Stimulated activated CD8-positive, alpha-beta memory T cell treated with anti-CD3 and anti-CD28 coated beads, Interleukin-12 subunit alpha, Interleukin-12 subunit beta, amount 100 ng/mL, for 24 hours (primary cell): ENCODE data around the gene HK1.
"Not testable (repeated sequence)": the region's sequence is repeated elsewhere in the genome, so short reads cannot be mapped to it uniquely, and the experiment has no call there.

Source experiments
- DNase-seq: peaks from one replicate; pipeline ENCODE4 v3.0.0-alpha.2; 2020; ENCODE audit errors: extremely low read depth

The HK1 gene

DNA sequence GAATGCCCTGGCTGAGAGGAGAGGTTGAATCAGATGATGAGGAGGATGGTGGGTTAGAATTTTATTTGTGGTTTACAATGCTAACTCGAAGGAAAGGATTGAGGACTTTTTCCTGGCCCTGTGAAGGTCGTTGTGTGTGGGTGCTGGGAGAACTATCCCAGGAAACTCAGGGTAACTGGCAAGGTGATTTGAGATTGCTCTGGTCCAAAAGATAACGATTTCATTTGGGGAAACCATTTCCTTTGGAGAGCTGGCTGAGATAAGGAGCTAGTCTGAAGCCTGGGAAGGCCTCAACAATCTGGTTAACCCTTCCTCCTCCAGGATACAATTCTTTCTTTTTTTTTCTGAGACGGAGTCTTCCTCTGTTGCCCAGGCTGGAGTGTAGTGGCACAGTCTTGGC lies 33.0 kb downstream of the HK1 start:
- DNase-seq: no peak

DNA sequence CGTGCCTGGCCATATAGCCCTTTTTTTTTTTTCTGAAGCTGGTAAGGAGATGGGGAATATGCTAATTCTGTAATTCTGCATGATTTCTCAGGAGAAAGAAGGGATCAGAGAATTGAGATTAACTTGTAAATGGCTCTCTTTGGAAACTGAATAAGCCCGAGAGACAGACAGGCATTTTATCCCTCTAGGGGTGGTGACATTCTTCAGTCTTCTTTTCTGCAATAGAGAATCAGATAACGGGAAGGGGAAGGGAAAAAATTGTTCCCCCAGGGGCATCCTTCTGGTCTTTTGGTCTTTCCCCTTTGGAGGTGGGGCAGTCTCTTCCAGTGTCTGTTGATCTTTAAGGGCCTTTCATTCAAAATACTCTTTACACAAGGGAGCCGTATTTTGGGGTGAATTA lies 34.2 kb downstream of the HK1 start:
- DNase-seq: no peak

DNA sequence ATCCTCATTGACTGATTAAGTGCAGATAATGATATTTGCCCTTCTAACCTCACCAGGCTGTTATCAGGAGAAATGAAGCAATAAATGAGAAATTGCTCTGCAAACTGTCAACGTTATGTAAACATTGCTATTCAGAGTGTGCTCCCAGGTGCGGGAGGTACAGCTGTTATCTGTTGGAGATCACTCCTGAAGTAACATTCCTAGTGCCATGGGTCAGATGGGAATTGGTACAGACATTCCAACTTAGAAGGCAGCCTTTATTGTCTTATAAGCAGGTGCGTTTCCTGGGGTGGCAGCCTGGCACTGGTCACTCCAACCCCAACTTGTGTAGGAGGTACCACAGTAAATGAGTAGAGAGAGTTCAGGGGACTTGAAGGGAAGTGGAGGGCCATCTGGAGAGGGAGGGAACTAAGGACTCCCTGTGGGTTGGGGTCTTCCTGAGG lies 36.8 kb downstream of the HK1 start:
- no peak for DNase-seq

DNA sequence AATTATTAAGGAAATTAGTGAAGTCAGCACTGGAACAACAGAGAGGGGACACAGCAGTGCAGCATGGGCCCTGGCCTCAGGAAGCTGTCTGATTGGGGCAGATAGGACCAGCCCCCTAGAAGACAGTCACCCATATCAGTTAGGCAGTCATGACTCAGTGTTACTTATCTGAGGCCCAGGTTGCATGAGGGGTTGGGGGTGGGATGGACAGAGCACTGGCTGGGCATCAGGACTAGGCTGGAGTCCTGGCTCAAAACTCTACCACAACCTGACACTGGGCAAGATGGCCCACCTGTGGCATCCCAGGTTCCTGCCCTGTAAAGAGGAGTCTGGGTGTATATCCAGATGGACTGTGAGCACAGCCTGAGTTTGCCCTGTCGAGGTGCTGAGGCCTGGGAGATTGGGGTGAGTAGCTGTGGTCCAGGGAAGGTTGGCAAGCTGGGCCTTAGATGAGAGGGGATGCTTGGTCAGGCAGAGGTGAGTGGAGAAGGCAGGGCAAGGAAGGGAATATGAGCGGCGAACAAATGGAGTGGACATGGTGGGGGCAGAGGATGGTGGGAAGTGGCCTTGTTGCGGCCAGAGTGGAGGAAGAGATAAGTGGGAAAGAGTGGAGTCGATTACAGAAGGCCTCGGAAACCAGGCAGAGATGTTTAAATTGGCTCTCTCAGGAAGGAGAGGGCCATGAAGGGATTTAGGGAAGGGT lies 37.5 kb downstream of the HK1 start:
- no peak for DNase-seq

DNA sequence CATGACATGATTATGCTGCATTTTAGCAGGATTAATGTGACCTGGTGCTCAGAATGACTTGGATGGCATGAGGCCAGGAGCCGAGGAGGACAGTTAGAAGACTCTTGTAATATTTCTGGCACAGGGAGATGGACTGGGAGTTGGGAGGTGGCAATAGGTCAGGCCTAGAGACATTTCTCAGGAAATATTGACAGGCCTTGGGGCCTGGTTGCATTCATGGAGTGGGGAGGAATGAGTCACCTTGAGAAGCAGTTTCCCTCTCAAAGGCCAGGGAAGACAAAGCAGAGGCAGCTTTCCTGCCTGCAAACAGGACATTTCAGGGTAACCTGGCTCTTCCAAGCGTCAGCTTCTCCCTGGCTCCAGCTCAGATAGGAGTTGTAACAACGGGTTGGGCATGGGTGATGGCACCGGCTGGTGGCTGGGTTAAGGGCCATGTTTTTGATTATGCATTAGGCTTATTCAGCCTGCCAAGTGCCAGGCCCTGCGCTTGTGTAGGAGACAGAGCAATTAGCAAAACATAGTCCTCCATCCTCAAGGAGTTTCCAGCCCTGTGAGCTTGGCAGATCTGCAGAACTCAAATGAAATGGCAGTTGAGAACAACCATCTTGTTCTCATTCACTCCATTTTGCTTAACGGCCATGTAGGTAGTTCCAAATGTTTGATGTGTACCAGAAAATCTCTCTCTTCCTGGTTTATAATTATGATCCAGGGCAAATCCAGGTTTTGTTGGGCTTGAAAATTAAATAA lies 38.2 kb downstream of the HK1 start:
- DNase-seq: no peak

DNA sequence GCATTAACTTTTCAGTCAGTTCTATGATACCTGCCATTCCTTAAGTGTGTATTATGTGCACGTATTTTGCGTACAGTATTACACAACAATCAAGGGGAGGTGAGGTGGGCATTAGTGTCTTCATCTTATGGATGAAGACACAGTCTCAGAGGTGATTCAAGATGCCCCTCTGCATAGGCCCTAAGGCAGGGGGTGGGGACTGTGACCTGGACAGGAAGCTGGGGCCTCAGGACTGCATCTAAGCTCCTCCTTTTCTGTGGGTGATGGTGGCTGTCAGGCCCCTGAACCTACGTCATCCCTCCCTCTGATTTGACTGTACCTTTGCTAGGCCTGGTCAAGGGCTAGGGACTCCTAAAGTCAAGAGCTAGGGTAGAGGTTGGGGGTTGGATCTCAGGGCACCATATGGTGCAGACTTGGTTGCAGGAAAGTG lies 38.9 kb downstream of the HK1 start:
- no peak for DNase-seq

DNA sequence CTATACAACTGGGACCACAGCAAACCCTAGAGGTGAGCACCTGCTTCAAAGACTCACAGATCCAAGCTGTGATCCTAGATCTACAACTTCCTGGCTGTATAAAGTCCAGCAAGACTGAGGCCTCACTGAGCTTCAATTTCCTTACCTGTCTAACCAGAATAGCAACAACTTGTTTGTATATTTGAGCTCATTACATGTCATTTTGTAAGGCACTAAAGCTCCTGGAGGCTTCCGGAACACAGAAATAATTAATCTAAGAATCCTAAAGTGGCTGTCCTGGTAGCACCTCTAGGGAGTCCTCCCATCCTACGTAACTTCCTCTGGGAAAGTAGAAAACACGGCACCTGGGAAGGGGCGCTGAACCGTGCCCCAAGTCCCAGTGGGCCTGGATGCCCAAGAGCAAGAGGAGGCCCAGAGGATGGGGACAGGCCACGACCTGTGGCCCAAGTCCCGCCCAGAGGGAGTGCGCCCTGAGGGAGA lies 39.4 kb downstream of the HK1 start:
- no peak for DNase-seq

DNA sequence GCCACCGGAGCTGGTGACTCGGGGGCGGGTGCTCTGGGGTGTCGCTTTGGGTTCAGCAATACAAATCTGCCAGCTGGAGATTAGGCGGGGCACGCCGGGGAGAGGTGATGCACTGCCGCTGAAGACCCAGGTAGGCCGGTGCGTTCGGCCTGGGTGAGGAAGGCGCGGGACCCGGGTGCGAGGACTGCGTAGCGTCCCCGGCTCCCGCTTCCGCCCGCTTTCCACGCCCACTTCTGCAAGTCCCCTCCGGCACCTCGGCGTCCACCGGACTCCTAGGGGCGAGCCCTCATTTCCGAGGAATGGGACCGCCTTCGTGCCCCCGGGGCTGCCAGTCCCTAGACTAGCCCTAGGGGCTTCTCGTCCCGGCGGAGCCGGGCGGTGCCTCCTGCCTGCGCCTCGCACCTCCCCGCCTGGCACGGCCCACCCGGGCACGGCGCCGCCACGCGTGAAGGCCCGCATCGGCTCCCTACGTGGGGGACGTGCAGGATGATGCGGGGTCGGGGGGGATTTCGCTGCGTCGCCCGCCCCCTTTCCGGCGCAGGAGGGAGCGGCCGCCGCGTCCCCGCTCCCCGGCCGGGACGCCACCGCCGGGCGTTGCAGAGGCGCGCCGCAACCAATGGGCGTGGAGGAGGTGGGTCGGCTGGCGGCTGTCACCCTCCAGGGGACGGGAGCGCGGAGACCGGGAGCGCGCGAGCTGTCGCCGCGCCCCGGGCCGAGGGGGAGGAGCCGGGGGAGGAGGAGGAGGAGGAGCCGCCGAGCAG lies 40.0 kb downstream of the HK1 start:
- DNase-seq: peak; percentile 80

DNA sequence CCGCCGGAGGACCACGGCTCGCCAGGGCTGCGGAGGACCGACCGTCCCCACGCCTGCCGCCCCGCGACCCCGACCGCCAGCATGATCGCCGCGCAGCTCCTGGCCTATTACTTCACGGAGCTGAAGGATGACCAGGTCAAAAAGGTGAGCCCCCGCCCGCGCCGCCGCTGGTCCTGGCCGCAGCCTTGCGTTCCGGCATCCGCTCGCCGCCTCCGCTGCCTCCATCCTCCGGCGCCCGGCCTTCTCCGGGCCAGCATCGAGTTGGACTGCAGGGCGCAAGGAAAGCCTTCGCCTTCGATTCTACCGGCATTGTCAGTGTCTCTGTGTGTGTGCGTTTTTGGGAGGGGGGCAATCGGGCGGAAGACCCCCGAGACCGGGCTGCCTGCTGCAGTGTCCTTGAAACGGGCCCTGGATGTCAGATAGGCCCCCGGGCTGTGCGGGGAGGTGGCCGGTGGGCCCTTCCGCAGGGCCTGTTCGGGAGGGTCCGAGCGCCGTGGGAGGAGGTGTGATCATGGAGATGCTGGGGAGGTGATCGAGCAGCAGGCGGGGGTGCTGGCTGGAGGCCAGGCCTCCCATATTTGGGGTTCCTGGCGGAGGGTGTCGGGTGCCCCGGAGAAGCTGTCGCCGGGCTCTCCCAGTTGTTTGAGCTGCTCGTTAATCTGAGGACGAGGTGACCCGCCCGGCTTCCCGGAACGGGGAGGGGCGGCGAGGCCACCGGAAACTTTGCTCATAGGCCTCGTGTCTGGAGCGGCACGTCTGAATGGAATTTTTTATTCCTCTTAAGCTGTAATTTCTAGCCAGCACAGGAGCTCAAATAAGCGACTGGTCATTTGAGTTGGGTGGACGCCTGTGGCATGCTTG lies 40.8 kb downstream of the HK1 start:
- DNase-seq: peak; percentile 52

DNA sequence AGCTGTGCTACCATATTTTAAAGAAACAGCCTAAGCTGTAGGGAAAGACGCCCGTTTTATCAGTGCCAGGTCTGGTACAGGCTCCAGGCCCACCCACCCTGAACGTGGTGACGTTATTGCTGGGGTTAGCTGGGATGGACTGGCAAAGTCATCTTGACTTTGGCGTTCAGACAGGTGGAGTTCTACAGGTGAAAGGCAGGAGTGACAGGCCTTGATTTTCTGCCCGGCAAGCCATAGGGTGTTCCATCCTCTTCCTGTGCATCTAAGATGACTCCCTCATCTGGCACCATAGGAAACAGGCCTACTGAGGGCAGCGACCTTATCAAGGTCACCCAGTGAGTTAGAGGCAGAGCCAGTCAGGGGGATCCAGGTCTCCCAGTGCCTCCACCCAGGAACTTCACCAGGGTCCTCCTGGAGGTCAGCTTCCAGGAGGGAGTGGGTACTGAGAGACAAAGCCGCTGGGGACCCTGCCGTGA lies 41.6 kb downstream of the HK1 start:
- no peak for DNase-seq

DNA sequence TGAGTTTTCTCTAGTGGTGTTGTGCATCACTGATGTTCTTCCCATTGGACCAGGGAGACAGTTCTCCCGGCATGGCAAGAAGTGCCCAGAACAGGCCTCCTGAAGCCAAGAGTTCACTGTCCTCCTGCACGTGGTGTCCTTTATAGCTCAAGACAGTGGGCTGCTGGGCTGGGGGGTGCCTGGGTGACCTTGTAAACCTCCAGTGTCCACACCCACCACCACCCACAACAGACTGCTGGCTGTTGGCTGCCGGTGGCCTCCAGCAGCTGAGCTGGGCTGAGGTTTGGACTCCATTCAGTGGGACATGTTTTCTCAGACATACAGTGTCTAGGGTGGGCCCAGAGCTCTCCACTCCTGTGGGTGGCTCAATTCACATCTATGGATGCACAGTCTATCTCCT lies 42.2 kb downstream of the HK1 start:
- no peak for DNase-seq

DNA sequence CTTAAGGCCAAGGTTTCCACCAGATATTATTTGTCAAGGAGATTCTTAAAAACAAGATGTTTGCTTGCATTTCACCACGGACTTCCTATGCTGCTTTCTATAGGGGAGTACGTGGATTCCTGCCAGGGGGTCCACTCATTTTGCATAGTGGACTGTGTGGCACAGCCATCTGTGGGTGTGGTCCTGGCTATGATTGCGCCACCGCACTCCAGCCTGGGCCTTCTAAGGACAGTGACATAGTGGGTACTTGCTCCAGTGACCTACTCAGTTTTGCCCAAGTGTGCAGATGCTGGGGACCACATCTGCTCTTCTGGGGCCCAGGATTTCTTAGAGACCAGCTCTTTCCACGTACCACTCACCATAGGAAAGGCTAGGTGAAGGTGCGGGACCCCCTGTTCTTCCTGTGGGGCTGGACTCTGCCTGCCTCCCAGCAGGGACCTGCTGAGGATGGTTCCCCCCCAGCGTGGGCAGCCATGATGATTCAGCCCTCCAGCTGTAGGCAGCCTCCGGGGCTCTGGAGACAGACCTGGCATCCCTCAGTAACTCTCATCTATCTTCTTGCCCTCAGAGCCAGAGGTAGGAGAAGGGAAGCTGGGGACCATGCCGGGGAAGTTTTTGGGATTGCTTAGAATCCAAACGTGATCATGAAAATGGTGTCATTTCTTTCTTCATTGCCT lies 42.9 kb downstream of the HK1 start:
- no peak for DNase-seq

DNA sequence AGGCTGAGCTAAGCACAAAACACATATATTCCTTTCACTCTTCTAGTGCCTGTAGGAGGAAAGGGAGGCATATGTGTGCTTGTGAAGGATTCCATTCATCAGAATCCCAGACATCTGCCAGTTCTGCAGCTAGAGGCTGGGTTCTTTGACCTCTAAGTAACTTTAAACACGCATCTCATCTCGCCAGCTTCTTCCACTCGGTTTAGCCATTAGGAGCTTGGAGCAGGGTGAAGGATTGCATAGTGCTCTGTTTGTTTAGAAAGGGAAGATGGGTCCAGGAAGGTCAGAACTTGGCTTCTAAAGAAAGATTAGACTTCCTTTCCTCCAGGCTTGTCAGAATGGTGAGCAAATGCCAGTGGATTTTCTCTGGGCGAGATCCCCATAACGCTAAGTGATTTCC lies 43.6 kb downstream of the HK1 start:
- DNase-seq: no peak

DNA sequence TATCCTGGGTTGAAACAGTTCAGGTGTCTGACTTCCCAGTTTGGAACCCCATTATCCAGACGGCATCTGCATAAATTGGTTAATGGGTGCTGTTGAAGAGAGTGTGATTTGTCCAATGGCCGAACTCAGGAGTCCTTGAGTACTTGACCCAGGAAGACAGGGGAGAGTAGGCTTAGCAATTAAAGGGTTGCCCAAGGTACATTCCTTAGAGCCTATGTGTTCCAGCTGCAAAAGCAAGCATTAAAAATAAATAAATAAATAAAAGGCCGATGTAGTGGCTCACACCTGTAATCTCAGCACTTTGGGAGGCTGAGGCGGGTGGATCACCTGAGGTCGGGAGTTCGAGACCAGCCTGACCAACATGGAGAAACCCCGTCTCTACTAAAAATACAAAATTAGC lies 44.0 kb downstream of the HK1 start:
- DNase-seq: not testable (repeated sequence)

DNA sequence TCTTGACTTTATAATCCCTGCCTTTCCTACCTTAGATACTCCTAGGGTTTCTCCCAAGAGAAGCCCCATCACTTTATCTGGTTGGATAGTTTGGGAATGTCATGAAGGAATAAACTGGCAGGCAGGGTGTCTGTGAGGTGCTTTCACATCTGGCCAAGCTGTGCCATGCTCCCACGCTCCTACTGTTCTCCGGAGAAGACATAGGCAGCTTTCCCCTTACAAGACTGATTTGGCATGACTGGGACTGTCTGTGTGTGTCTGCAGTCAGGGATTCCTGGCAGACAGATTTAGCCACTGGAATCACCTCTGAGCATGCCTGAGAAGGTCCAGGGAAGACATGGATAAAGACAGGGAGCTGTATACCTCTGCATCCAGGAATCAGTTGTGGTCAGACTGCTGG lies 45.3 kb downstream of the HK1 start:
- no peak for DNase-seq

DNA sequence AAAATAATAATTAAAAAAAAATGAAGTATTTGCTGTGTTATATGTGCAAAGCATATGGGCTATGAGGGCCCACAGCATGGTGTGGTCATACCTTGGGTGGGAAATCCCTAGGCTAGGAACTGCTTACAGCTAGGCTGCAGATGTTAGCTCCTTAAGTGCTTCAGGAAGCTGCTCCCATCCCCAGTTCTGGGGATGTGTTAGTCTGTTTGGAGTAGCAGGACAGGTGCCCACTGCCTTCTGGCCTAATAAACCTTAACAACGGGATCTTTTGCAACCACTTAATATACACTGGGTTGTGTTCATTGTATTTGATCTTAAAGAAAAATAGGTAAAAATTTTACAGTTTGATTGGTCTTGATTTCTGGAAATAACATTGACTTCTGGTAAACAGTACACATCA lies 46.3 kb downstream of the HK1 start:
- no peak for DNase-seq

DNA sequence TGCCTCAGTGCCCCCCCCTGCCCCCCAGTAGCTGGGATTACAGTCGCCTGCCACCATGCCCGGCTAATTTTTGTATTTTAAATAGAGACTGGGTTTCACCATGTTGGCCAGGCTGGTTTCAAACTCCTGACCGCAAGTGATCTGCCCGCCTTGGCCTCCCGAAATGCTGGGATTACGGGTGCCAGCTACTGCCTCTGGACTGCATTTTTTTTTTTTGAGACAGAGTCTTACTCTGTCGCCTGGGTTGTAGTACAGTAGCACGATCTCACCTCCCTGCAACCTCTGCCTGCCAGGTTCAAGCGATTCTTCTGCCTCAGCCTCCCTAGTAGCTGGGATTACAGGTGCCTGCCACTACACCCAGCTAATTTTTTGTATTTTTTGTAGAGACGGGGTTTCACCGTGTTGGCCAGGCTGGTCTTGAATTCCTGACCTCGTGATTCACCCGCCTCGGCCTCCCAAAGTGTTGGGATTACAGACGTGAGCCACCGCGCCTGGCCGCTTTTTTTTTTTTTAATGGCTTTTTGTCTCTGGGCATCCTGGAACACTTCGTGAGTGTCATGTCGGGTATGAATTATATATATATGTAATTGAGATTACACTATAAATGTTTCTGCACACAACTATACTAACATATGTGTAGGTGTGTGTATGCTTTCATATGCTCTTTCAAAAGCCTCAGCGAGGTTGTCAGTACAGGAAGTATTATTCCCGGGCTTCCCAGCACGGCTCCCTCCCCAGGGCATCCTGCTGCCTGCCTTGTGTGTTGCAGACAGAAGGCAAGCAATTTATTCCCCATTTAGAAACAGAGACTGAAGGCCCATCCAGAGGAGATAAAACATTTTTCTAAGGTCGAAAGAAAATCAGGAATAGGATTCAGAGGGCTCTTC lies 47.6 kb downstream of the HK1 start:
- not testable (repeated sequence) for DNase-seq

DNA sequence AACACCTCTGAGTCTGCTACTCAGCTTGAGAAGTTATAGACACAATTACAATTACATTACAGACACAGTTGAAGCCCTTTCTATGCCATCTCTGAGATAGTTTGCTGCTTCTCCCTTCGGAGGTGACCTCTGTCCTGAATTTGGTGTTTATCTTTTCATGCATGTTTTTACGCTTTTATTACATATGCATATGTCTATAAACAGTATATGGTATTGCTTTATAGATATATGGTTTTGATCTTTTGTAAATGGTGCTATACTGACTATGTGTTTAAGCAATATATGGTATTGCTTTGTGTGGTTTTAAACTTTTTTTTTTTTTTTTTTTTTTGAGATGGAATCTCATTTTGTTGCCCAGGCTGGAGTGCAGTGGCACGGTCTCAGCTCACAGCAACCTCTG lies 48.4 kb downstream of the HK1 start:
- DNase-seq: no peak

DNA sequence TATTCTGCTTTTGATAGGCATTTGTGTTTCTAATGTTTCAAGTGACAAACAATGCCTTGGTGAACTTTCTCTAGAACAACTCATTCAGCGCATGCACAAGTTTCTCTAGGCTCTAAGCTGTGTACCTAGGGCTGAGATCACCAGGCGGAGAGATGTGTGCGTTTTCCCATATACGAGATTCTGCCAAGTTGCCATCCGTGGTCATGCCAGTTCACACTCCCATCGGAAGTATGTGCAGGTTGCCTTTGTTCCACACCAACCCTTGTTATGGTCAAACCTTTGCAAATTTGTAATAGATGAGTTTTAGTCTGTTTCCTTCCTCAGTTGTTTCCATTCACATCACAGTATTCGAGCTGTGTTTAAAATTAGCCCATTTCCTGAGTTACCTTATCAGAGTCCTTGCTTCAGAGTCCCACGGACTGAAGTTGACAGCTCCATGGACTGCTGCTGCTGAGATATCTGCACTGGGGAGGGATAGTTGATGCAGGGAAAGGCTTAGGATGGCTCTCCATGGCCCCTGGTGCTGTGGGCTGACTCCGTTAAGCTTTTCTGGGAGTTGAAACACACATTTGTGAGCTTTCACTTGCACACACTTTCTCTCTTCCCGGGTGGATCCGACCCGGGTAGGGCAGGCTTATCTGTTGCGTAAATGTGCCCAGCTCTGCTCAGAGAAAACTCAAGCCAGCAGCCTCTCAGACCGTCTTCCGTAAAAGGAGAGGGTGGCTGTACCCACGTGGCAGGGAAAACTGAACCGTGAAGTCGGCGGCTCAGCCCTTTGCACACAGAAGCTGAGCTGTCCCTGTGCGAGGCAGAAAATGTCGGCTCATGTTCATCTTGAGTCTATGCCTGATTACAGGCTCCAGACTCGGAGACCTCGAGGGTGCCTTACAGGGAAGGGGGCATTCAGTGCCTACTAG lies 49.4 kb downstream of the HK1 start:
- DNase-seq: no peak
